Spleen (tissue), 11 donors: Measurements from ENCODE around the gene ZNF469. TPM values are rescaled to one million over a fixed set of nuclear protein-coding genes. Genes with fewer than 3 reads are reported as not detected.

Source experiments
- DNase-seq: peaks from one replicate; pipeline ENCODE4 v3.0.0-alpha.2; 2020
- H3K27ac ChIP-seq, 8 donors: fragments of 200-600 bp; sonication (generic) in 7 of 8; 1 replicate in 4 of 8; 2 replicates in 4 of 8; pipeline versions ENCODE4 v1.5.0 to v1.8.0; 2016 to 2021; ENCODE audit warnings: inconsistent platforms in 4 of 8, mild to moderate bottlenecking in 4 of 8, moderate library complexity in 1 of 8
- H3K27me3 ChIP-seq, 7 donors: fragments of 200-600 bp; sonication (generic) in 6 of 7; replicated peaks in 1 of 7; 1 replicate in 4 of 7; 2 replicates in 3 of 7; pipeline versions ENCODE4 v1.5.0 to v1.8.0; 2016 to 2021; ENCODE audit warnings: inconsistent platforms in 3 of 7, mild to moderate bottlenecking in 1 of 7
- H3K36me3 ChIP-seq, 6 donors: fragments of 200-600 bp; sonication (generic) in 5 of 6; 1 replicate in 4 of 6; 2 replicates in 2 of 6; pipeline versions ENCODE4 v1.5.0 to v1.8.0; 2016 to 2021; ENCODE audit warnings: inconsistent platforms in 2 of 6
- H3K4me1 ChIP-seq, 6 donors: fragments of 200-600 bp; sonication (generic) in 5 of 6; 1 replicate in 3 of 6; 2 replicates in 3 of 6; pipeline versions ENCODE4 v1.5.0 to v1.8.0; 2016 to 2021; ENCODE audit warnings: inconsistent platforms in 3 of 6
- H3K4me3 ChIP-seq, 8 donors: fragments of 200-600 bp; sonication (generic) in 7 of 8; 1 replicate in 4 of 8; 2 replicates in 4 of 8; pipeline versions ENCODE4 v1.5.0 to v1.8.0; 2016 to 2021; ENCODE audit warnings: inconsistent platforms in 4 of 8, mild to moderate bottlenecking in 4 of 8, moderate library complexity in 2 of 8
- H3K9me3 ChIP-seq, 8 donors: fragments of 200-600 bp; sonication (generic) in 7 of 8; 1 replicate in 4 of 8; 2 replicates in 4 of 8; pipeline versions ENCODE4 v1.5.0 to v1.8.0; 2016 to 2021; ENCODE audit warnings: inconsistent platforms in 4 of 8
- CTCF ChIP-seq, 11 experiments: fragments of 200-600 bp in 7 of 11; fragments of 450-650 bp in 4 of 11; sonication (generic) in 4 of 11; IDR thresholded peaks in 8 of 11; conservative IDR thresholded peaks in 3 of 11; 1 replicate in 7 of 11; 2 replicates in 4 of 11; pipeline versions ENCODE4 v1.4.0 to v1.8.0; 2016 to 2021; ENCODE audit warnings: antibody characterized with exemption in 11 of 11, inconsistent platforms in 4 of 11, mild to moderate bottlenecking in 1 of 11
- POLR2A ChIP-seq, 3 donors: fragments of 450-650 bp; IDR thresholded peaks; one replicate each; pipeline ENCODE4 v1.5.1; 2017; ENCODE audit warnings: antibody characterized with exemption in 3 of 3, mild to moderate bottlenecking in 1 of 3
- POLR2AphosphoS5 ChIP-seq, 3 donors: sonication (generic); formaldehyde crosslinking; IDR thresholded peaks; one replicate each; pipeline ENCODE4 v1.5.1; 2017; ENCODE audit warnings: antibody characterized with exemption in 3 of 3
- WGBS, 5 donors: extraction: QIAGEN DNeasy Blood & Tissue Kit in 3 of 5; methylation state at CpG; one replicate each; pipeline versions ENCODE4 v1.1.5 to v1.1.7; 2013 to 2018; 5-methylcytosine and 5-hydroxymethylcytosine counted together
- intact Hi-C: fragments of 100-400 bp; cut with DNase I; formaldehyde crosslinking; loops from one replicate; pipeline ENCODE4 v1.15.0; 2023; ENCODE audit warnings: low total_unique reads
- polyA plus RNA-seq, 3 donors: library from polyadenylated mRNA; stranded (reverse); fragments of 200-250 nt; gene quantifications; one replicate each; pipeline ENCODE4 v1.2.1, GENCODE V29; 2013
- total RNA-seq, 7 donors: library from RNA; depleted of rRNA in 3 of 7; stranded (reverse); fragments of >200 nt in 3 of 7; fragmentation: NEBNext Ultra II Directional in 4 of 7; extraction: Animal tissue kit (Norgen Biotek cat#: 25700) in 4 of 7; gene quantifications; one replicate each; pipeline versions ENCODE4 v1.1.0 to v1.2.1, GENCODE V29; 2016 to 2021
- donor health status: healthy with polysubstance abuse.
- donor health status: DM: no; HTN: no; CAD: no; lungs with moderate emphysema.
- donor health status: DM: no; HTN: no; CAD: no.
- donor health status: Bipolar disorder and iron deficiency.
- donor health status: healthy.
- donor health status: DM: no; HTN: no; CAD: no.
- donor health status: DM: yes; HTN: yes; CAD: no.

The ZNF469 gene
- total and polyA plus RNA-seq, 10 donors: 0.27 to 8.0 (median 3.3) TPM

GRCh38 chr16:88337021-88337420, 45.7 kb upstream of the ZNF469 start:
- 87 to 98% (median 95%) methylated on average over 7 to 8 of the region's 8 CpGs for WGBS, 5 donors
- H3K9me3 ChIP-seq: no peaks in the 10 kb centered on the region
- H3K36me3 ChIP-seq: no peaks in the 10 kb centered on the region
- DNase-seq: no peak
- no peak overlapping the region for H3K4me3 ChIP-seq
- H3K4me1 ChIP-seq: peaks cover 0 to 7% (median 0%) of the 10 kb centered on the region in 6 donors
- H3K27me3 ChIP-seq: peaks cover 0 to 40% (median 0%) of the 10 kb centered on the region in 7 donors
- TF ChIP-seq POLR2AphosphoS5 (IDR thresholded peaks at IDR 0.05) (no peak), CTCF (IDR thresholded peaks at IDR 0.05 in 8 of 11, conservative IDR thresholded peaks at IDR 0.05 in 3 of 11) (no peak), POLR2A (IDR thresholded peaks at IDR 0.05) (no peak)
- intact Hi-C loops: no loop called here
- H3K27ac ChIP-seq: no peak overlapping the region

GRCh38 chr16:88337538-88337937, 45.2 kb upstream of the ZNF469 start:
- no peak overlapping the region for H3K27ac ChIP-seq
- no peaks in the 10 kb centered on the region for H3K36me3 ChIP-seq
- intact Hi-C loops: no loop called here
- TF ChIP-seq POLR2A (IDR thresholded peaks at IDR 0.05) (no peak), CTCF (IDR thresholded peaks at IDR 0.05 in 8 of 11, conservative IDR thresholded peaks at IDR 0.05 in 3 of 11) (no peak), POLR2AphosphoS5 (IDR thresholded peaks at IDR 0.05) (no peak)
- WGBS, 5 donors: 85 to 92% (median 91%) methylated on average over 11 to 13 of the region's 13 CpGs
- DNase-seq: no peak
- H3K4me3 ChIP-seq: no peak overlapping the region
- peaks cover 0 to 7% (median 0%) of the 10 kb centered on the region in 6 donors for H3K4me1 ChIP-seq
- H3K27me3 ChIP-seq: peaks cover 0 to 39% (median 0%) of the 10 kb centered on the region in 7 donors
- H3K9me3 ChIP-seq: no peaks in the 10 kb centered on the region

GRCh38 chr16:88338111-88338510, 44.6 kb upstream of the ZNF469 start:
- no peak for DNase-seq
- H3K27me3 ChIP-seq: peaks cover 0 to 33% (median 0%) of the 10 kb centered on the region in 7 donors

GRCh38 chr16:88338896-88339295, 43.9 kb upstream of the ZNF469 start:
- Histone ChIP-seq H3K9me3 (peaks cover 0 to 11% (median 3%) of the 10 kb centered on the region in 8 donors), H3K36me3 (no peaks in the 10 kb centered on the region), H3K27ac (no peak overlapping the region), H3K4me3 (no peak overlapping the region), H3K27me3 (peaks cover 0 to 33% (median 0%) of the 10 kb centered on the region in 7 donors), H3K4me1 (no peaks in the 10 kb centered on the region)
- intact Hi-C loops: no loop called here
- WGBS, 5 donors: 85 to 92% (median 91%) methylated on average over 6 to 7 of the region's 7 CpGs
- DNase-seq: no peak
- TF ChIP-seq POLR2AphosphoS5 (IDR thresholded peaks at IDR 0.05) (no peak), POLR2A (IDR thresholded peaks at IDR 0.05) (no peak), CTCF (IDR thresholded peaks at IDR 0.05 in 8 of 11, conservative IDR thresholded peaks at IDR 0.05 in 3 of 11) (no peak)

More at GRCh38 chr16:88338111-88338510, 44.6 kb upstream of the ZNF469 start:
- TF ChIP-seq POLR2AphosphoS5 (IDR thresholded peaks at IDR 0.05) (no peak), POLR2A (IDR thresholded peaks at IDR 0.05) (no peak), CTCF (IDR thresholded peaks at IDR 0.05 in 8 of 11, conservative IDR thresholded peaks at IDR 0.05 in 3 of 11) (no peak)
- 76 to 95% (median 87%) methylated on average over 8 to 16 of the region's 16 CpGs for WGBS, 5 donors
- Histone ChIP-seq H3K36me3 (no peaks in the 10 kb centered on the region), H3K9me3 (peaks cover 0 to 6% (median under 1%) of the 10 kb centered on the region in 8 donors), H3K27ac (no peak overlapping the region), H3K4me1 (peaks cover 0 to 3% (median 0%) of the 10 kb centered on the region in 6 donors), H3K4me3 (no peak overlapping the region)
- intact Hi-C loops: no loop called here
